Coronary artery (tissue), 2 donors: ENCODE measurements around the gene EPN1.

Experiments used
- DNase-seq: peaks from one replicate; pipeline ENCODE4 v3.0.0-alpha.2; 2017; ENCODE audit warnings: low spot score
- H3K27ac ChIP-seq, 2 donors: fragments of 200-600 bp; sonication (generic); one replicate each; pipeline ENCODE4 v1.5.1; 2016 to 2019
- H3K4me3 ChIP-seq: fragments of 200-600 bp; sonication (generic); 2 replicates; pipeline ENCODE4 v1.5.1; 2016; ENCODE audit warnings: mild to moderate bottlenecking, moderate library complexity
- TF ChIP-seq, protein P1 (sequence below): fragments of 200-600 bp; sonication (generic); IDR thresholded peaks from one replicate; pipeline ENCODE4 v1.5.1; 2019; ENCODE audit warnings: antibody characterized with exemption

The EPN1 gene

DNA sequence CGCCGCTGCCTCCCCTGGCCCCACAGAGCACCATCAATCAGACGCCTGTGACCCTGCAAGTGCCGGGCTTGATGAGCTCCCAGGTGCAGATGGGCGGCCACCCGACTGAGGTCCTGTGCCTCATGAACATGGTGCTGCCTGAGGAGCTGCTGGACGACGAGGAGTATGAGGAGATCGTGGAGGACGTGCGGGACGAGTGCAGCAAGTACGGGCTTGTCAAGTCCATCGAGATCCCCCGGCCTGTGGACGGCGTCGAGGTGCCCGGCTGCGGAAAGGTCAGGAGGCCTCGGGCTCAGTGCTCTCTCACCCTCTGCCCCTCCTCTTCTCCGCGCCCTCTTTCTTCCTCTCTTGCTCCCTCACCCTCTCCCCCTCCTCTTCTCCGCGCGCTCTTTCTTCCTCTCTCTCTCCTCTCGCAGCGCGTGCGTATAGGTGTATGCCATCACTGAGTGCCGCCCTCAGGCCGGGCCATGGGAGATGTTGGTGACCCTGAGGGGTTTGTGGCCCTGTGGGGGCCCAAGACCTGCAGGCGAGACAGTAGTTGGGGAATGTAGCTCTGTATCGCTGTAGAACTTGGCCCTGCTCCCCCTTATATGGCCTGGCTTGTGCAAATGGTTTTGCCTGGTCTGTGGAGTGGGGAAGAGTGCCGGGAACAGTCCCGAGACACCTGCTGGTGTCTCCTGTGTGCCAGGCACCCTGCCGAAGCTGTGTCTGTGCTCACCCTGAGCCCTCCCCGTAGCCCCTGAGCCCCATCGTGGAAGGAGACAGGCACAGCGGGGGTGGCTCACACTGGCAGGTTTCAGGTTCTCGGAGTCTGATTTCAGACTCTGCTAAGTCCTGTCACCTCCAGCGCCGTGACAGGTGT is 5.4 kb upstream of the EPN1 start:
- Histone ChIP-seq H3K4me3 (no peak overlapping the region), H3K27ac (no peak overlapping the region)
- TF ChIP-seq, protein P1, sequence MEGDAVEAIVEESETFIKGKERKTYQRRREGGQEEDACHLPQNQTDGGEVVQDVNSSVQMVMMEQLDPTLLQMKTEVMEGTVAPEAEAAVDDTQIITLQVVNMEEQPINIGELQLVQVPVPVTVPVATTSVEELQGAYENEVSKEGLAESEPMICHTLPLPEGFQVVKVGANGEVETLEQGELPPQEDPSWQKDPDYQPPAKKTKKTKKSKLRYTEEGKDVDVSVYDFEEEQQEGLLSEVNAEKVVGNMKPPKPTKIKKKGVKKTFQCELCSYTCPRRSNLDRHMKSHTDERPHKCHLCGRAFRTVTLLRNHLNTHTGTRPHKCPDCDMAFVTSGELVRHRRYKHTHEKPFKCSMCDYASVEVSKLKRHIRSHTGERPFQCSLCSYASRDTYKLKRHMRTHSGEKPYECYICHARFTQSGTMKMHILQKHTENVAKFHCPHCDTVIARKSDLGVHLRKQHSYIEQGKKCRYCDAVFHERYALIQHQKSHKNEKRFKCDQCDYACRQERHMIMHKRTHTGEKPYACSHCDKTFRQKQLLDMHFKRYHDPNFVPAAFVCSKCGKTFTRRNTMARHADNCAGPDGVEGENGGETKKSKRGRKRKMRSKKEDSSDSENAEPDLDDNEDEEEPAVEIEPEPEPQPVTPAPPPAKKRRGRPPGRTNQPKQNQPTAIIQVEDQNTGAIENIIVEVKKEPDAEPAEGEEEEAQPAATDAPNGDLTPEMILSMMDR = no peak
- no peak for DNase-seq

DNA sequence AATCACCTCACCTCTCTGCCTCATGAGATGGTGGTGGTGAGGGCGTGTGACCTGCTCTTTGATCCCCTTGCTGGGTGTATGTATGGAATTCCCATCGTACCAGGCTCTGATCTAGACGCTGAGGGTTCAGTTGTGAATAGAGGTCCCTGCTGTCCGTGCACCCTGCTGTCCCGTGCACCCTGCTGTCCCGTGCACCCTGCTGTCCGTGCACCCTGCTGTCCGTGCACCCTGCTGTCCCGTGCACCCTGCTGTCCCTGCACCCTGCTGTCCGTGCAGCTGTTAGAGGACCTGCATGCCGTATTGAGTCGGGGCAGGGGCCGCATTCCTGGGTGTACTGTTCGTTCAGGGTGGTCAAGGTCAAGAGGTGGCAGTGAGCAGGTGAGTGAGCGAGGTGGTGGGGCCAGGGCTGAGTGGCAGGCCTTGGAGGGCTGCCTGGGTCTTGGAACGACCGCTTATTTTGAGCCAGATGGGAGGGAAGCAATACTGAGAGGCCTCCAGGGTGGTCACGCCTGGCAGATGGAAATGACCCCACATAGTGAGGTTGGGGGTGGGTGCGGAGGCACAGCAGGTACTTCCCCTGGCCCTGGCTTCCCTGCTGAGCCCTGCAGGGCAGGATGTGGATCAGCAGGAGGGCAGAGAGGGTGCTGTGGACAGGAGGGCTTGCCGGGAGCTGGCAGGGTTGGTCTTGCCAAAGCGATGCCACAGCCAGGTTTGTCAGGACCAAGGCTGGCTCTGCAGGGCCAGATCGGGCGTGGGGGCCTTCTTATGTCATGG is 4.6 kb upstream of the EPN1 start:
- H3K4me3 ChIP-seq = no peak overlapping the region
- TF ChIP-seq, protein P1 = no peak
- DNase-seq = peak; percentile 88
- no peak overlapping the region for H3K27ac ChIP-seq

DNA sequence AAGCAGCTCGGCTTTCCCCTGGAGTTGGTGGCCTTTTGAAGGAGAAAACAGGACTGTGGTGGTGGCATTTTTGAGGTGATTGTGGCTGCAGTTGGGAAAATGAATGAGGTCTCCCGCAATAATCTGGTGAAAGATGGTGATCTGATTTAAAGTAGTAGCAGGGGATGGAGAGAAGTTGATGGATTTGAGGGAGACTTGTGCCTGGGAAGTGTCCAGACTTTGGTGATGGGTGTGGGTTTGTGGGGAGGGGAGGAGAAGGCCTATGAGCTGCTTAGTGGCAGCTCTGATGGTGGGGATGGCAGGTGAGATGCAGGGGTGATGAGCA is 4.0 kb upstream of the EPN1 start:
- H3K27ac ChIP-seq = no peak overlapping the region
- DNase-seq = no peak
- TF ChIP-seq, protein P1 = no peak
- no peak overlapping the region for H3K4me3 ChIP-seq

DNA sequence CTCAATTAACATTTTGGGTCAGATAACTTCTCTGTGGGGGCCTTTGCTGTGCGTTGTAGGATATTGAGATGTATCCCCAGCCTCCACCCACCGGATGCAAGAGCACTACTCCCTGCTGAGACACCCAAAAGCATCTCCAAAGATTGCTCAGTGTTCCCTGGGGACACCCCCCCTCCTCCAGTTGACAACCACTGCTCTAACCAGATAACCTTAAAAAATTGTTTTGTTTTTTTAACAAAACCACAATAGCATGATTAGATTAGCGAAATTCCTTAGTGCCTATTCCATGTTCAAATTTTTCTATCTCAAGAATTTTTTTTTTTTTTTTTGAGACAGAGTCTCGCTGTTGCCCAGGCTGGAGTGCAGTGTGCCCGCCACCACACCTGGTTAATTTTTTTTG is 2.6 kb upstream of the EPN1 start:
- DNase-seq = no peak
- TF ChIP-seq, protein P1 = no peak
- Histone ChIP-seq H3K27ac (no peak overlapping the region), H3K4me3 (no peak overlapping the region)

DNA sequence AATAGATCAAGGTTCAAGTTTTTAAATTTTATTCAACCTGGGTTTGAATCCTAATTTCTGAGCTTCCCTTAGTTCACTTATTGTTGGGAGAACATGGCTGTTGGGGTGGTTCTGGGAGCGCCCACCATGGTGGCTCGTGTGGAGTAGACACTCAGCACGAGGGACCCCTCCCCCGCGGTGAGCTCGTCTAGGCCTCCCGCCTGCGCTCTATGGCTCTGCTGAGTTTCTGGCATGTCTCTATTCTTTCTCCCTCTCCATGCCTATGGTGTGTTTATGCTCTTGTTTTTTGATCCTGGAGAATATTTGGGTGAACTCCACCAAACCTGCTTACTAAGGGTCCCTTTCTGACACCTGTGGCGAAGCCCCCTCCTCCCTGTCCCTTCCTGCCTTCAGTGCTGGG is 1.6 kb upstream of the EPN1 start:
- H3K27ac ChIP-seq = peak overlapping the region in 1 of 2 donors; percentile 19
- DNase-seq = no peak
- TF ChIP-seq, protein P1 = no peak
- H3K4me3 ChIP-seq = no peak overlapping the region

DNA sequence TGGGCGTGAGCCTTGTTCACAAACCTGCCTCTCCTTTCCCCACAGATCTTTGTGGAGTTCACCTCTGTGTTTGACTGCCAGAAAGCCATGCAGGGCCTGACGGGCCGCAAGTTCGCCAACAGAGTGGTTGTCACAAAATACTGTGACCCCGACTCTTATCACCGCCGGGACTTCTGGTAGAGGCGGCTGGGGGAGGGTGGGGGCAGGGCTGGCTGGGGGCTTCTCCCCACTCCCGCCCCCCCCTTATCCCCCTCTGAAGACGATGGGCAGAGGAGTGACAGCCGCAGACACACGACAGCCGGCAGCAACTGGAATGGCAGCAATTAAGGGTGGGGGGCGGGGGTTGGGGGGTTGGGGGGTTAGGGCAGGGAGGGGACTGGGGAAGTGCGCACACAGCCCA is 1.1 kb upstream of the EPN1 start:
- DNase-seq = no peak
- Histone ChIP-seq H3K27ac (peak overlapping the region in 1 of 2 donors; percentile 19), H3K4me3 (no peak overlapping the region)
- TF ChIP-seq, protein P1 = no peak
